ENCODE data around the gene WDFY1. TPM values are rescaled to one million over a fixed set of nuclear protein-coding genes. Genes with fewer than 3 reads are reported as not detected.

WDFY1 gene
- total RNA-seq, 1 donor from 2014 or later = 79.6 TPM

GRCh38 chr2:223865124-223865523 lies 80.0 kb downstream of the WDFY1 start:
- no peak for DNase-seq (ENCODE audit: extremely low read depth, low read depth, low spot score)

- no peak for DNase-seq (ENCODE audit: extremely low read depth, low read depth, low spot score)
Observed at GRCh38 chr2:223863491-223863890, 81.6 kb downstream of the WDFY1 start.

GRCh38 chr2:223860809-223861738 lies 84.1 kb downstream of the WDFY1 start:
- DNase-seq (ENCODE audit: extremely low read depth, low read depth, low spot score) = no peak

- no peak for DNase-seq (ENCODE audit: extremely low read depth, low read depth, low spot score)
Observed at GRCh38 chr2:223859070-223859469, 86.1 kb downstream of the WDFY1 start.

GRCh38 chr2:223856584-223856983 lies 88.6 kb downstream of the WDFY1 start:
- no peak for DNase-seq (ENCODE audit: extremely low read depth, low read depth, low spot score)

- no peak for DNase-seq (ENCODE audit: extremely low read depth, low read depth, low spot score)
Observed at GRCh38 chr2:223856021-223856420, 89.1 kb downstream of the WDFY1 start.

- no peak for DNase-seq (ENCODE audit: extremely low read depth, low read depth, low spot score)
Observed at GRCh38 chr2:223855426-223855825, 89.7 kb downstream of the WDFY1 start.

- DNase-seq (ENCODE audit: extremely low read depth, low read depth, low spot score) = no peak
Observed at GRCh38 chr2:223854741-223855140, 90.4 kb downstream of the WDFY1 start.

- no peak for DNase-seq (ENCODE audit: extremely low read depth, low read depth, low spot score)
Observed at GRCh38 chr2:223853425-223853837, 91.7 kb downstream of the WDFY1 start.

- DNase-seq (ENCODE audit: extremely low read depth, low read depth, low spot score) = no peak
Observed at GRCh38 chr2:223852281-223852795, 92.8 kb downstream of the WDFY1 start.

- DNase-seq (ENCODE audit: extremely low read depth, low read depth, low spot score) = no peak
Observed at GRCh38 chr2:223847410-223847809, 97.7 kb downstream of the WDFY1 start.

- no peak for DNase-seq (ENCODE audit: extremely low read depth, low read depth, low spot score)
Observed at GRCh38 chr2:223846515-223846914, 98.6 kb downstream of the WDFY1 start.

- DNase-seq (ENCODE audit: extremely low read depth, low read depth, low spot score) = no peak
Observed at GRCh38 chr2:223841436-223842190, 103.5 kb downstream of the WDFY1 start.

- no peak for DNase-seq (ENCODE audit: extremely low read depth, low read depth, low spot score)
Observed at GRCh38 chr2:223837287-223838061, 107.7 kb downstream of the WDFY1 start, which contains the start of gene AP1S3. TSS of gene AP1S3 (minus strand) at chr2:223837582. CDS start at chr2:223837450, 132 bp downstream.

- DNase-seq (ENCODE audit: extremely low read depth, low read depth, low spot score) = no peak
Observed at GRCh38 chr2:223835701-223836532, 109.2 kb downstream of the WDFY1 start.

GRCh38 chr2:223834431-223834830 lies 110.7 kb downstream of the WDFY1 start:
- DNase-seq (ENCODE audit: extremely low read depth, low read depth, low spot score) = no peak

GRCh38 chr2:223832241-223832903 lies 112.8 kb downstream of the WDFY1 start:
- no peak for DNase-seq (ENCODE audit: extremely low read depth, low read depth, low spot score)

- DNase-seq (ENCODE audit: extremely low read depth, low read depth, low spot score) = no peak
Observed at GRCh38 chr2:223829128-223829527, 116.0 kb downstream of the WDFY1 start.

GRCh38 chr2:223828314-223828713 lies 116.8 kb downstream of the WDFY1 start:
- no peak for DNase-seq (ENCODE audit: extremely low read depth, low read depth, low spot score)
